ENCODE results near the gene CPXM1.
"Not testable (repeated sequence)": the region's sequence is repeated elsewhere in the genome, so short reads cannot be mapped to it uniquely, and the experiment has no call there.

DNA sequence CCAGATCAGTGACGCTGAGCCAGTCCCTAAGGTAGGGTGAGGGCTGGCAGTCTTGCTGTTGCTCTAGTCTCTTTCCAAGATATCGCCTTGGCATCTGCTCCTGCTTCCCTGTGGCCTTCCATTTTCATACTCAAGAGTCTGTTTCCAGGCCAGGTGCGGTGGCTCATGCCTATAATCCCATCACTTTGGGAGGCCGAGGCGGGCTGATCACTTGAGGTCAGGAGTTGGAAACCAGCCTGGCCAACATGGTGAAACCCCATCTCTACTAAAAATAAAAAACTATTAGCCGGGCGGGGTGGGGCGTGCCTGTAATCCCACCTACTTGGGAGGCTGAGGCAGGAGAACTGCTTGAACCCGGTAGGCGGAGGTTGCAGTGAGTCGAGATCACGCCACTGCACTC is 30.3 kb downstream of the CPXM1 start:
- TF ChIP-seq, protein P1, sequence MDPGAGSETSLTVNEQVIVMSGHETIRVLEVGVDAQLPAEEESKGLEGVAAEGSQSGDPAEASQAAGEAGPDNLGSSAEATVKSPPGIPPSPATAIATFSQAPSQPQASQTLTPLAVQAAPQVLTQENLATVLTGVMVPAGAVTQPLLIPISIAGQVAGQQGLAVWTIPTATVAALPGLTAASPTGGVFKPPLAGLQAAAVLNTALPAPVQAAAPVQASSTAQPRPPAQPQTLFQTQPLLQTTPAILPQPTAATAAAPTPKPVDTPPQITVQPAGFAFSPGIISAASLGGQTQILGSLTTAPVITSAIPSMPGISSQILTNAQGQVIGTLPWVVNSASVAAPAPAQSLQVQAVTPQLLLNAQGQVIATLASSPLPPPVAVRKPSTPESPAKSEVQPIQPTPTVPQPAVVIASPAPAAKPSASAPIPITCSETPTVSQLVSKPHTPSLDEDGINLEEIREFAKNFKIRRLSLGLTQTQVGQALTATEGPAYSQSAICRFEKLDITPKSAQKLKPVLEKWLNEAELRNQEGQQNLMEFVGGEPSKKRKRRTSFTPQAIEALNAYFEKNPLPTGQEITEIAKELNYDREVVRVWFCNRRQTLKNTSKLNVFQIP (CRISPR knock-in tag; IDR thresholded peaks at IDR 0.05; ENCODE audit: borderline replicate concordance, low read depth) = not testable (repeated sequence)
- TF ChIP-seq, protein P2, sequence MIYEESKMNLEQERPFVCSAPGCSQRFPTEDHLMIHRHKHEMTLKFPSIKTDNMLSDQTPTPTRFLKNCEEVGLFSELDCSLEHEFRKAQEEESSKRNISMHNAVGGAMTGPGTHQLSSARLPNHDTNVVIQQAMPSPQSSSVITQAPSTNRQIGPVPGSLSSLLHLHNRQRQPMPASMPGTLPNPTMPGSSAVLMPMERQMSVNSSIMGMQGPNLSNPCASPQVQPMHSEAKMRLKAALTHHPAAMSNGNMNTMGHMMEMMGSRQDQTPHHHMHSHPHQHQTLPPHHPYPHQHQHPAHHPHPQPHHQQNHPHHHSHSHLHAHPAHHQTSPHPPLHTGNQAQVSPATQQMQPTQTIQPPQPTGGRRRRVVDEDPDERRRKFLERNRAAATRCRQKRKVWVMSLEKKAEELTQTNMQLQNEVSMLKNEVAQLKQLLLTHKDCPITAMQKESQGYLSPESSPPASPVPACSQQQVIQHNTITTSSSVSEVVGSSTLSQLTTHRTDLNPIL (CRISPR knock-in tag; IDR thresholded peaks at IDR 0.05; ENCODE audit: low read depth) = not testable (repeated sequence)
- not testable (repeated sequence) for TF ChIP-seq TCF4 (CRISPR knock-in tag; IDR thresholded peaks at IDR 0.05; ENCODE audit: borderline replicate concordance); RARB (CRISPR knock-in tag; IDR thresholded peaks at IDR 0.05)
- TF ChIP-seq, protein P3, sequence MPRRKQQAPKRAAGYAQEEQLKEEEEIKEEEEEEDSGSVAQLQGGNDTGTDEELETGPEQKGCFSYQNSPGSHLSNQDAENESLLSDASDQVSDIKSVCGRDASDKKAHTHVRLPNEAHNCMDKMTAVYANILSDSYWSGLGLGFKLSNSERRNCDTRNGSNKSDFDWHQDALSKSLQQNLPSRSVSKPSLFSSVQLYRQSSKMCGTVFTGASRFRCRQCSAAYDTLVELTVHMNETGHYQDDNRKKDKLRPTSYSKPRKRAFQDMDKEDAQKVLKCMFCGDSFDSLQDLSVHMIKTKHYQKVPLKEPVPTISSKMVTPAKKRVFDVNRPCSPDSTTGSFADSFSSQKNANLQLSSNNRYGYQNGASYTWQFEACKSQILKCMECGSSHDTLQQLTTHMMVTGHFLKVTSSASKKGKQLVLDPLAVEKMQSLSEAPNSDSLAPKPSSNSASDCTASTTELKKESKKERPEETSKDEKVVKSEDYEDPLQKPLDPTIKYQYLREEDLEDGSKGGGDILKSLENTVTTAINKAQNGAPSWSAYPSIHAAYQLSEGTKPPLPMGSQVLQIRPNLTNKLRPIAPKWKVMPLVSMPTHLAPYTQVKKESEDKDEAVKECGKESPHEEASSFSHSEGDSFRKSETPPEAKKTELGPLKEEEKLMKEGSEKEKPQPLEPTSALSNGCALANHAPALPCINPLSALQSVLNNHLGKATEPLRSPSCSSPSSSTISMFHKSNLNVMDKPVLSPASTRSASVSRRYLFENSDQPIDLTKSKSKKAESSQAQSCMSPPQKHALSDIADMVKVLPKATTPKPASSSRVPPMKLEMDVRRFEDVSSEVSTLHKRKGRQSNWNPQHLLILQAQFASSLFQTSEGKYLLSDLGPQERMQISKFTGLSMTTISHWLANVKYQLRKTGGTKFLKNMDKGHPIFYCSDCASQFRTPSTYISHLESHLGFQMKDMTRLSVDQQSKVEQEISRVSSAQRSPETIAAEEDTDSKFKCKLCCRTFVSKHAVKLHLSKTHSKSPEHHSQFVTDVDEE (CRISPR knock-in tag; IDR thresholded peaks at IDR 0.05) = not testable (repeated sequence)

All from SK-N-SH treated with all-trans-retinoic acid at 6 μM for 48 hours (cell line).